Measurements from ENCODE around the gene CHIC2.
"Not testable (repeated sequence)": the region's sequence is repeated elsewhere in the genome, so short reads cannot be mapped to it uniquely, and the experiment has no call there.

Gene CHIC2

GRCh38 chr4:54064317-54065111 is at the start of gene CHIC2:
TSS of gene CHIC2 (minus strand) at chr4:54064605. CDS start at chr4:54064300, 305 bp downstream.
- TF ChIP-seq CTCF (conservative IDR thresholded peaks at IDR 0.05; ENCODE audit: low read depth, low read length) = no peak
- no peaks in the 10 kb centered on the region for H3K27me3 ChIP-seq (ENCODE audit: insufficient read depth, low read depth)
- no peaks in the 10 kb centered on the region for H3K36me3 ChIP-seq (ENCODE audit: insufficient read depth)
- H3K27ac ChIP-seq = peak within 1 kb of the TSS; percentile 89
- H3K4me1 ChIP-seq (ENCODE audit: low read depth, poor library complexity, severe bottlenecking) = peaks cover 41% of the 10 kb centered on the region
- H3K9ac ChIP-seq = peak within 1 kb of the TSS; percentile 94
- 0 out of 2 replicates have a peak, but pooled peaks cover 6% of the 10 kb centered on the region for H4K20me1 ChIP-seq (ENCODE audit: insufficient read depth)
- peak within 1 kb of the TSS; percentile 90 for H2AFZ ChIP-seq (ENCODE audit: low read depth)
- peak within 1 kb of the TSS; percentile 84 for H3K4me3 ChIP-seq (IDR thresholded peaks at IDR 0.05; ENCODE audit: insufficient read depth, low read depth, low read length)
- H3K4me2 ChIP-seq = peak within 1 kb of the TSS; percentile 96
- H3K79me2 ChIP-seq (ENCODE audit: insufficient read depth, low read depth) = peaks cover 46% of the 10 kb centered on the region

- not testable (repeated sequence) for H3K4me2 ChIP-seq; H3K27ac ChIP-seq; H3K36me3 ChIP-seq (ENCODE audit: insufficient read depth); H3K4me3 ChIP-seq (IDR thresholded peaks at IDR 0.05; ENCODE audit: insufficient read depth, low read depth, low read length); H4K20me1 ChIP-seq (ENCODE audit: insufficient read depth); H3K9ac ChIP-seq; H3K4me1 ChIP-seq (ENCODE audit: low read depth, poor library complexity, severe bottlenecking); H2AFZ ChIP-seq (ENCODE audit: low read depth); H3K79me2 ChIP-seq (ENCODE audit: insufficient read depth, low read depth); H3K27me3 ChIP-seq (ENCODE audit: insufficient read depth, low read depth)
These were observed 48.8 kb upstream of the CHIC2 start for GRCh38 chr4:54113206-54113605.

GRCh38 chr4:54110019-54110416 is 45.6 kb upstream of the CHIC2 start:
- no peak overlapping the region for H3K9ac ChIP-seq
- H3K79me2 ChIP-seq (ENCODE audit: insufficient read depth, low read depth) = no peaks in the 10 kb centered on the region
- H3K27me3 ChIP-seq (ENCODE audit: insufficient read depth, low read depth) = no peaks in the 10 kb centered on the region
- no peak overlapping the region for H2AFZ ChIP-seq (ENCODE audit: low read depth)
- no peaks in the 10 kb centered on the region for H3K4me1 ChIP-seq (ENCODE audit: low read depth, poor library complexity, severe bottlenecking)
- H3K4me3 ChIP-seq (IDR thresholded peaks at IDR 0.05; ENCODE audit: insufficient read depth, low read depth, low read length) = no peak overlapping the region
- no peak overlapping the region for H3K4me2 ChIP-seq
- no peaks in the 10 kb centered on the region for H3K36me3 ChIP-seq (ENCODE audit: insufficient read depth)
- TF ChIP-seq CTCF (conservative IDR thresholded peaks at IDR 0.05; ENCODE audit: low read depth, low read length) = no peak
- H4K20me1 ChIP-seq (ENCODE audit: insufficient read depth) = no peaks in the 10 kb centered on the region
- no peak overlapping the region for H3K27ac ChIP-seq

GRCh38 chr4:54109241-54110018 is 45.0 kb upstream of the CHIC2 start:
- TF ChIP-seq CTCF (conservative IDR thresholded peaks at IDR 0.05; ENCODE audit: low read depth, low read length) = no peak
- H3K36me3 ChIP-seq (ENCODE audit: insufficient read depth) = no peaks in the 10 kb centered on the region
- no peak overlapping the region for H3K4me2 ChIP-seq
- H2AFZ ChIP-seq (ENCODE audit: low read depth) = no peak overlapping the region
- no peaks in the 10 kb centered on the region for H4K20me1 ChIP-seq (ENCODE audit: insufficient read depth)
- no peak overlapping the region for H3K9ac ChIP-seq
- no peak overlapping the region for H3K27ac ChIP-seq
- no peak overlapping the region for H3K4me3 ChIP-seq (IDR thresholded peaks at IDR 0.05; ENCODE audit: insufficient read depth, low read depth, low read length)
- H3K79me2 ChIP-seq (ENCODE audit: insufficient read depth, low read depth) = no peaks in the 10 kb centered on the region
- H3K27me3 ChIP-seq (ENCODE audit: insufficient read depth, low read depth) = no peaks in the 10 kb centered on the region
- H3K4me1 ChIP-seq (ENCODE audit: low read depth, poor library complexity, severe bottlenecking) = no peaks in the 10 kb centered on the region
